GM13976 (cell line): ENCODE measurements around the gene FAF1.

Experiments
- DNase-seq: peaks from one replicate; pipeline ENCODE4 v3.0.0; 2012; ENCODE audit warnings: low spot score
- CTCF ChIP-seq: IDR thresholded peaks from 2 replicates; pipeline ENCODE4 v1.5.1; 2012; ENCODE audit warnings: borderline replicate concordance, mild to moderate bottlenecking; ENCODE audit not compliant: insufficient read depth; ENCODE audit errors: extremely low read depth, missing control alignments, control extremely low read depth
- in situ Hi-C: fragments of 300-500 bp; cut with MboI; formaldehyde crosslinking; loops from one replicate; pipeline ENCODE4 v1.12.0; 2022; ENCODE audit warnings: low sequenced_read_pairs, mixed read lengths, inconsistent platforms; ENCODE audit not compliant: unreplicated experiment

The FAF1 gene

GRCh38 chr1:50846224-50846839, 113.7 kb downstream of the FAF1 start:
- TF ChIP-seq CTCF, result no peak
- in situ Hi-C loops, result no loop called here
- DNase-seq, result no peak

DNA sequence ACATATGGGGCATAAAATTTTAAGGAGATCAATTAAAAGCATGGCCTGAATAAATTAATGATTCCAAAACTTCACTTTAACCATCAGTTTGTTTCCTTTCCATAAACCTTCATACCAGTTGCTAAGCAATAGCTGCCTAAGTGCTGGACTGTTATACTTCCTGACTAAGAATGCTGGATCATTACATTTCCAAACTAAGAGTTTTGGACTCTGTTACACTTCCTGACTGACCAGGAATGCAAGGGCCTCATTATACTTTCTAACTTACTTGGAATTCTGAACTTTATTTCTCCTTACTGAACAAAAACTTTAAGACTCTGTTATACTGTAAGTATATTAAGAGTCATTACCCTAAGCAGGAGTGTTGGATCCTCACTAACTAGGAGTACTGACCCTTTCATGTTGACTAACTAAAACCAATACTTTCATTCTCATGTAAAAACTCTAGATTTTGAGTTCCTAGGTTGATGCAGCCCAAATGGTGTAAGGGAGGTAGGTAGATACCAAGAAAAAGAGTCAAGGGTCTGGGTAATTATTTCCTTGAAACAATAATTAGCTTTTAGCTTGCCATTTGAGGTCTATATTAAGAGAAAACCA, 118.2 kb downstream of the FAF1 start:
- in situ Hi-C loops, result no loop called here
- no peak for DNase-seq
- no peak for TF ChIP-seq CTCF

DNA sequence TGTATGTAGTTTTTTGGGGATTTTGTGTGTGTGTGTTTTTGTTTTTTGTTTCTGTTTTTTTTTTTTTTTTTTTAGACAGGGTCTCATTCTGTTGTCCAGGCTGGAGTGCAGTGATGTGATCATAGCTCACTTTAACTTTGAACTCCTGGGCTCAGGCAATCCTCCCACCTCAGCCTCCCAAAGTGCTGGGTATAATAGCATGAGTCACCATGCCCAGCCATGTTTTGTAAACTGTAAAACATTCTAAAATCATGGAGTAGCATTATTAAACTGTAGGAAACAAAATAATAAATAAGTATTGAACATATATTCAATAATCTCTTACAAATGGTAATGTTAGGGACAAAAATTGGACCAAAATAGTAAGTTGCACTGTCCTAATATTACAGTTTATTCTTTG, 124.0 kb downstream of the FAF1 start:
- in situ Hi-C loops, result no loop called here
- no peak for TF ChIP-seq CTCF
- no peak for DNase-seq

DNA sequence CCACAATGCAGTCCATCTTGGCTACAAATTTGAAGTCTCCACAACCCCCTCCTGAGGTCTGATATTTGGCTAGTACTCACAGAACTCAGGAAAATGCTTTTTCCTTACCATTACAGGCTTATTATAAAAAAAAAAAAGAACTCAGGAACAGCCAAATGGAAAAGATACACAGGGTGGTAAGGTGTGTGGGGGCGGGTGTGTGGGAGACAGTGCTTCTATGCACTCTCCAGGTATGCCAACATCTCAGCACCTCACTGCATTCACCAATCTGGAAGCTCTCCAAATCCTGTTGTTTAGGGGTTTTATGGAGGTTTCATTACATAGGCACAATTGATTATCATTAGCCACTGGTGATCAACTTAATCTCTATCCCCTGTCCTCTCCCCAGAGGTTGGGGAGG, 126.9 kb downstream of the FAF1 start:
- TF ChIP-seq CTCF, result no peak
- in situ Hi-C loops, result no loop called here
- DNase-seq, result no peak

DNA sequence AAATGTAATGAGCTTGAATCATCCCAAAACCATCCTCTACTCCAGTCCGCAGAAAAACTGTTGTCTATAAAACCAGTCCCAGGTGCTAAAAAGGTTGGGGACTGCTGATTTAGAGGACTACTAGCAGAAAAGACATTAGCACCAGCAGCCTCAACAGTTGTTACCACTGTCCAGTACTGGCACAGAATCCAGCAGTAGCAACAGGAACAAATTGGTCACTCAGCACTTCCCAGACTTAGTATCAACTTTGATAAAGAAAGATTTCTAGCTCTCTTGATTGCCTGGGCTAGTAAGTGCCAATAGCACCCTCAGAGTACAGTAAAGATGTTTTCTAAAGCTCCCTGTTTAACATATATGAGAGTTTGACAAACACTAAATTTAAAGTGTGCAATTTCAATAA, 127.9 kb downstream of the FAF1 start:
- DNase-seq, result no peak
- in situ Hi-C loops, result no loop called here
- TF ChIP-seq CTCF, result no peak

DNA sequence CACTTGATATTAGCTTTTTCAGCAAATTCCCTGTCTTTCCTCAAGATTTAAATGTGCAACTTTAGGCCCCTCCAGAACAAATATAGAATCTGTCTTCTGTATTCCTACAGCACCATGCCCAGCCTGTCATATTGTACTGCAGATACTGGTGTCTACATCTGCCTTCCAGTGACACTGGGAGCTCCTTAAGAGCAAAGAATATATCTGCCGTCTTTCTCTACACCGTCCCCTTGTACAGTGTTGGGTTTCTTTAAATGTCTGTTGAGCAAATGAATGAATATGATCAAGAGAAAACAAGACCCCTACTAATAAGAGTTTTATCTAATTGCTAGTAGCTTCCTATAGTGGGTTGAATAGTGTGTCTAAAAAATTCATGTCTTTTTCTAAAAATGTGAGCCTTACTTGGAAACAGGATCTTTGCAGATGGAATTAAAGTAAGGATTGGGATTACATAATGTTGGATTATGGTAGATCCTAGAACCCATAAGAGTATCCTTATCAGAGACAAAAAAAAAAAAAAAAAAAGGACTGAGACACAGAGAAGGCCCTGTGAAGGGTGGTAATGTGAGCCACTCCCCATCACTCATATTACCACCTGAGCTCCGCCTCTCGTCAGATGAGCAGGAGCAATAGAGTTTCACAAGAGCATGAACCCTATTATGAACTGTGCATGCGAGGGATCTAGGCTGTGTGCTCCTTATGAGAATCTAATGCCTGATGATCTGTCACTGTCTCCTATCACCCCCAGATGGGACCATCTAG, 128.6 kb downstream of the FAF1 start:
- TF ChIP-seq CTCF, result no peak
- in situ Hi-C loops, result no loop called here
- no peak for DNase-seq
